Motor neuron (in vitro differentiated cells): ENCODE measurements around the gene OR52B6. TPM values are rescaled to one million over a fixed set of nuclear protein-coding genes. Genes with fewer than 3 reads are reported as not detected.
"Not testable (repeated sequence)": the region's sequence is repeated elsewhere in the genome, so short reads cannot be mapped to it uniquely, and the experiment has no call there.

ENCODE experiments used
- ATAC-seq, 8 experiments: fragments of 200-7000 bp; cut with Tn5 transposase; replicated peaks in 6 of 8; 2 replicates each; pipeline ENCODE4 v1.8.0; 2021; ENCODE audit warnings: mild to moderate bottlenecking in 8 of 8, moderate library complexity in 8 of 8
- H3K27ac ChIP-seq, 2 donors: fragments of 250-450 bp; sonication (Bioruptor Pico); 2 replicates each; pipeline ENCODE4 v1.9.0; 2021; ENCODE audit warnings: antibody characterized with exemption in 2 of 2, mild to moderate bottlenecking in 2 of 2, moderate library complexity in 1 of 2
- H3K4me1 ChIP-seq, 2 donors: fragments of 250-450 bp; sonication (Bioruptor Pico); replicated peaks in 1 of 2; 2 replicates each; pipeline ENCODE4 v1.6.1; 2021; ENCODE audit warnings: antibody characterized with exemption in 2 of 2, mild to moderate bottlenecking in 2 of 2, moderate library complexity in 1 of 2
- H3K4me3 ChIP-seq, 5 donors: fragments of 250-450 bp; sonication (Bioruptor Pico); 2 replicates each; pipeline ENCODE4 v1.9.0; 2021; ENCODE audit warnings: antibody characterized with exemption in 5 of 5, mild to moderate bottlenecking in 5 of 5, moderate library complexity in 4 of 5
- WGBS, 10 experiments: fragments of 450-650 bp; shearing (Covaris generic); methylation state at CpG; one replicate each; pipeline ENCODE4 v1.0.0; 2022; 5-methylcytosine and 5-hydroxymethylcytosine counted together
- in situ Hi-C, 9 experiments: fragments of 400-800 bp; cut with MboI; loops; one replicate each; pipeline ENCODE4 v1.15.0; 2021; ENCODE audit warnings: low sequenced_read_pairs in 9 of 9, low pct_unique_long_range_greater_than_20kb in 2 of 9; ENCODE audit not compliant: unreplicated experiment in 9 of 9
- total RNA-seq, 8 experiments: library from RNA; unstranded; fragments of 300-600 nt; gene quantifications; 2 replicates each; pipeline versions ENCODE4 v1.2.3 to v1.2.4, GENCODE V29; 2022

OR52B6 gene
- total RNA-seq, 8 experiments from 2014 or later = 0.25 to 1.4 (median 0.67) TPM; not detected in 3

- Histone ChIP-seq H3K4me1 (no peaks in the 10 kb centered on the region), H3K27ac (no peak overlapping the region), H3K4me3 (no peak overlapping the region)
- ATAC-seq = peak in 2 of 8 experiments; percentile 46 to 63
- in situ Hi-C loops = no loop called here
- WGBS, 10 experiments = 0 to 90% (median 78%) methylated on average over 1 of the region's 1 CpG; no CpG with 5 or more reads in 1 of the 10 experiments
Observed at GRCh38 chr11:5564259-5565019, 16.2 kb upstream of the OR52B6 start.

- peak in 3 of 8 experiments; percentile 82 to 89 (median 85) for ATAC-seq
- in situ Hi-C loops = no loop called here
- Histone ChIP-seq H3K27ac (peak overlapping the region in 1 of 2 donors; percentile 71), H3K4me1 (peaks cover 8 to 18% of the 10 kb centered on the region in 2 donors), H3K4me3 (no peak overlapping the region)
- WGBS, 10 experiments = 23 to 95% (median 76%) methylated on average over 2 of the region's 2 CpGs; no CpG with 5 or more reads in 1 of the 10 experiments
Observed at GRCh38 chr11:5574654-5575053, 6.0 kb upstream of the OR52B6 start.

DNA sequence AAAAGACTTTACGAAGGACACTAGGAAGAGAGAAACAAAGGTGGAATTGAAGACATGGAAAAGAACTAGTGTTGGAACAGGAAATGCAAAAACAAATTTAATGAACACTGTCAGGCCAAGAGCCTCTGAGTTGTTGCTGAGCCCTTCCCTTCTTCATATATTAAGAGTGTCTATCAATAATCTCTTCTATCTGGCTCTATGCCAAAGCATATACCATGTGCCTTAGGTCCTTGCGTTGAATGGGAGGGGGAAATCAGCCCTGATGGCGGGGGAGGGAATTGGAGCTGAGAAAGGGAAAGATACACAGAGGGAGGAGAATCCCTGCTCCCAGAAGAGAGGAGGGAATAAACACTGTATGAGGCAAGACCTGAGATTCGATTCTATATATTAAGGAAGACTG lies 5.5 kb upstream of the OR52B6 start:
- peak in 3 of 8 experiments; percentile 68 to 77 (median 68) for ATAC-seq
- in situ Hi-C loops = no loop called here
- H3K4me1 ChIP-seq = peaks cover 8 to 18% of the 10 kb centered on the region in 2 donors
- no peak overlapping the region for H3K4me3 ChIP-seq
- H3K27ac ChIP-seq = peak overlapping the region in 1 of 2 donors; percentile 71
- WGBS, 10 experiments = 38 to 75% (median 50%) methylated on average over 1 to 4 of the region's 4 CpGs; no CpG with 5 or more reads in 1 of the 10 experiments

- ATAC-seq = no peak
- no peak overlapping the region for H3K4me3 ChIP-seq
- H3K27ac ChIP-seq = no peak overlapping the region
- in situ Hi-C loops = no loop called here
- peaks cover 8 to 18% of the 10 kb centered on the region in 2 donors for H3K4me1 ChIP-seq
Observed at GRCh38 chr11:5577101-5577500, 3.6 kb upstream of the OR52B6 start.

DNA sequence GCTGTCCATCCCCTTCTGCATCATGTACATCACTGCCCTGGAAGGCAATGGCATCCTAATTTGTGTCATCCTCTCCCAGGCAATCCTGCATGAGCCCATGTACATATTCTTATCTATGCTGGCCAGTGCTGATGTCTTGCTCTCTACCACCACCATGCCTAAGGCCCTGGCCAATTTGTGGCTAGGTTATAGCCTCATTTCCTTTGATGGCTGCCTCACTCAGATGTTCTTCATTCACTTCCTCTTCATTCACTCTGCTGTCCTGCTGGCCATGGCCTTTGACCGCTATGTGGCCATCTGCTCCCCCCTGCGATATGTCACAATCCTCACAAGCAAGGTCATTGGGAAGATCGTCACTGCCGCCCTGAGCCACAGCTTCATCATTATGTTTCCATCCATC lies 337 bp downstream of the OR52B6 start:
- Histone ChIP-seq H3K4me3 (no peak overlapping the region), H3K4me1 (no peaks in the 10 kb centered on the region), H3K27ac (no peak overlapping the region)
- 62 to 100% (median 88%) methylated on average over 1 to 4 of the region's 4 CpGs; no CpG with 5 or more reads in 5 of the 10 experiments for WGBS, 10 experiments
- no peak for ATAC-seq
- in situ Hi-C loops = loop anchor here in 1 of 9 experiments (10.0 kb wide), 1 partner anchor 56 kb away; no protein-coding TSS in a partner anchor

DNA sequence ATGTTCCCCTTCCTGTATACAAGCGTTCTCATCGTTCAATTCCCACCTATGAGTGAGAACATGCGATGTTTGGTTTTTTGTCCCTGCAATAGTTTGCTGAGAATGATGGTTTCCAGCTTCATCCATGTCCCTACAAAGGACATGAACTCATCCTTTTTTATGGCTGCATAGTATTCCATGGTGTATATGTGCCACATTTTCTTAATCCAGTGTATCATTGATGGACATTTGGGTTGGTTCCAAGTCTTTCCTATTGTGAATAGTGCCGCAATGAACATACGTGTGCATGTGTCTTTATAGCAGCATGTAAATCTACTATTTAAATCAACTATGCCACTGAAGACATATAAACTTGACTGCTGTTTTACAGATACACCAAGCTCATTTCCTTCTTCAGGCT lies 3.8 kb downstream of the OR52B6 start:
- not testable (repeated sequence) for H3K4me3 ChIP-seq, H3K4me1 ChIP-seq, H3K27ac ChIP-seq, ATAC-seq
- in situ Hi-C loops = loop anchor here in 1 of 9 experiments (10.0 kb wide), 1 partner anchor 60 kb away; no protein-coding TSS in a partner anchor
- WGBS, 10 experiments = 50 to 100% (median 83%) methylated on average over 1 to 3 of the region's 5 CpGs; no CpG with 5 or more reads in 5 of the 10 experiments

GRCh38 chr11:5589906-5590305 lies 9.2 kb downstream of the OR52B6 start:
- not testable (repeated sequence) for H3K4me1 ChIP-seq, H3K4me3 ChIP-seq, H3K27ac ChIP-seq, ATAC-seq
- WGBS, 10 experiments = 100% methylated on average over 1 of the region's 31 CpGs; no CpG with 5 or more reads in 9 of the 10 experiments
- in situ Hi-C loops = loop anchor here in 1 of 9 experiments (10.0 kb wide), 1 partner anchor 65 kb away; no protein-coding TSS in a partner anchor

DNA sequence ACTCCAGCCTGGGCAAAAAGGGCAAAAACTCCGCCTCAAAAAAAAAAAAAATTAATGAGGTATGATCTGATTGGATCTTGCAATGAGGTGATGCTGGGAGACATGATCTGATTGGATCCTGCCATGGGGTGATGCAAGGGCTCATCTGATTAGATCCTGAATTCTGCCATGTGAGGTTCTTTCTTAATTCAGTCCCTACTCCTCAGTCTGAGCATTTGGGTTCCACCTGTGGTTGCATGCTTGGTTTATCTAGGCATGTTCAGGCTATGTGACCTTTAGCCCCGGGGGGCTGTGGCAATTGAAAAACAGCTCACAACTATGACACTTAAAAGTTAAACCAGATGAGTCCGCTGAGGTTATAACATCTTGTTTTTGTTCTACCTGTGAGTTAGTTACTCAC lies 10.9 kb downstream of the OR52B6 start:
- no peaks in the 10 kb centered on the region for H3K4me1 ChIP-seq
- in situ Hi-C loops = no loop called here

GRCh38 chr11:5592615-5593014 lies 11.9 kb downstream of the OR52B6 start:
- 41 to 100% (median 79%) methylated on average over 2 to 5 of the region's 5 CpGs; no CpG with 5 or more reads in 1 of the 10 experiments for WGBS, 10 experiments
- in situ Hi-C loops = no loop called here
- H3K27ac ChIP-seq = no peak overlapping the region
- no peak overlapping the region for H3K4me3 ChIP-seq
- ATAC-seq = no peak
- H3K4me1 ChIP-seq = peaks cover 0 to 1% of the 10 kb centered on the region in 2 donors

More for the DNA sequence above, 10.9 kb downstream of the OR52B6 start:
- no peak overlapping the region for H3K27ac ChIP-seq
- 29 to 100% (median 78%) methylated on average over 1 to 3 of the region's 3 CpGs; no CpG with 5 or more reads in 2 of the 10 experiments for WGBS, 10 experiments
- H3K4me3 ChIP-seq = no peak overlapping the region
- ATAC-seq = no peak

- in situ Hi-C loops = no loop called here
- Histone ChIP-seq H3K4me3 (no peak overlapping the region), H3K4me1 (peaks cover 0 to 3% of the 10 kb centered on the region in 2 donors), H3K27ac (no peak overlapping the region)
- 25 to 100% (median 78%) methylated on average over 1 of the region's 1 CpG; no CpG with 5 or more reads in 2 of the 10 experiments for WGBS, 10 experiments
- no peak for ATAC-seq
Observed at GRCh38 chr11:5593146-5593545, 12.5 kb downstream of the OR52B6 start.

GRCh38 chr11:5596607-5597201 lies 16.0 kb downstream of the OR52B6 start, which contains the start of gene TRIM6:
TSS of gene TRIM6 (plus strand) at chr11:5596637. CDS start at chr11:5596898, 261 bp downstream.
- Histone ChIP-seq H3K4me3 (peak within 1 kb of the TSS; percentile 24 to 44 (median 34)), H3K4me1 (peaks cover 0 to 3% of the 10 kb centered on the region in 2 donors), H3K27ac (no peak within 1 kb of the TSS)
- ATAC-seq = peak; percentile 63 to 86 (median 80)
- in situ Hi-C loops = no loop called here
- WGBS, 10 experiments = 13 to 60% (median 27%) methylated on average over 1 to 8 of the region's 20 CpGs; no CpG with 5 or more reads in 1 of the 10 experiments

GRCh38 chr11:5597953-5598352 lies 17.3 kb downstream of the OR52B6 start:
- H3K27ac ChIP-seq = no peak overlapping the region

DNA sequence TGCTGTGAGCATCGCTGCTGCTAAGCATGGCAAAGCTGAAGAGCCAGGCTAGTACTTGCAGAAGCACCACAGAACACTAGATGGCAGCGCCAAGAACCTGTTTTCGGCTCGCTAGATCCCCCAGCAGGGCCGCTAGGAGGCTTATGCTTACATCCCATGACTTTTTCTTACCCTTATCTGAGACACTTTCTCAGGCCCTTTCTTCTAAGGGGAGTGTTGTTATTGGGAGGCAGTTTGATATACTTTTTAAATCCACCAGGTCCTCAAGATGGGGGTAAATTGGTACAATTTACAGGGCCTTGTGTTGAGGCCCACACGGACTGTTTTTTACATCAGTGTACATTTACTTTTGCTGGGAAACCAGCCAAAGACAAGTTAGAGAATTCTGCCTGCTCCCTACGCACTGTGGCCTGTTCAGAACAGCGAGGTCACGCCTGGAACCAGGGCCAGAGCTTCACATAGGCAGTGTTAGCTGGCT lies 19.7 kb downstream of the OR52B6 start:
- in situ Hi-C loops = no loop called here
- Histone ChIP-seq H3K27ac (no peak overlapping the region), H3K4me1 (peaks cover 0 to 3% of the 10 kb centered on the region in 2 donors), H3K4me3 (no peak overlapping the region)
- ATAC-seq = peak in 6 of 8 experiments; percentile 49 to 89 (median 68)
- 21 to 92% (median 60%) methylated on average over 1 to 8 of the region's 9 CpGs; no CpG with 5 or more reads in 1 of the 10 experiments for WGBS, 10 experiments

More at GRCh38 chr11:5597953-5598352, 17.3 kb downstream of the OR52B6 start:
- peaks cover 0 to 3% of the 10 kb centered on the region in 2 donors for H3K4me1 ChIP-seq
- 0 to 60% (median 43%) methylated on average over 1 to 3 of the region's 3 CpGs; no CpG with 5 or more reads in 2 of the 10 experiments for WGBS, 10 experiments
- in situ Hi-C loops = no loop called here
- no peak for ATAC-seq
- H3K4me3 ChIP-seq = no peak overlapping the region
